ENCODE results near the gene C1orf35. TPM values are rescaled to one million over a fixed set of nuclear protein-coding genes. Genes with fewer than 3 reads are reported as not detected.

Gene C1orf35
- total and polyA plus RNA-seq, 2 experiments from 2014 or later, result 14.0 to 67.6 TPM

DNA sequence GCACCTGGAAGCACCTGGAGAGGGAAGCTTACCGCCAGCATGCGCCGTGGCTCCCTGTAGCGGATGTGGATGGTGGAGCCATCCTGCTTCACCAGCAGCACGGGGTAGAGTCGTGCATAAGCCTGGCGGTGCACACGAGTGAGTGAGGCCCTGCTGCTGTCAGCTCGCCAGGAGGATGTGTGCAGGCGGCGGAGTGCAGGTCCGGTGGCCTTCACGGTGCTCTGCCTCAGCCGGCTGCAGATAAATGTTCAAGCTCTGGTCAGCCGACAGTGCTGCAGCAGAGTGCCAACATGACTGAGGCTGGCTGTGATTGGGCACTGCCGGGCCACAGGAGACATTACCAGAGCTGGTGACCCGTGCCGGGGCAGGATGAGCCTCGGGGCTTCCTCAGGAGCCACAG lies 4.5 kb upstream of the C1orf35 start (continued):
- TF ChIP-seq CTCF (conservative IDR thresholded peaks at IDR 0.05; ENCODE audit: low read depth in 2 of 2) (no peak), ZNF114 (CRISPR knock-in tag; IDR thresholded peaks at IDR 0.05) (no peak), CREB1 (CRISPR knock-in tag; IDR thresholded peaks at IDR 0.05; ENCODE audit: low read depth) (no peak), NANOG (IDR thresholded peaks at IDR 0.05; ENCODE audit: borderline replicate concordance) (no peak), REST (IDR thresholded peaks at IDR 0.05; ENCODE audit: unreplicated experiment) (no peak), ZNF331 (CRISPR knock-in tag; IDR thresholded peaks at IDR 0.05; ENCODE audit: low read depth) (no peak), EZH2 (IDR thresholded peaks at IDR 0.05; ENCODE audit: low read depth, unreplicated experiment) (no peak), JUNB (IDR thresholded peaks at IDR 0.05; ENCODE audit: unreplicated experiment) (no peak)

DNA sequence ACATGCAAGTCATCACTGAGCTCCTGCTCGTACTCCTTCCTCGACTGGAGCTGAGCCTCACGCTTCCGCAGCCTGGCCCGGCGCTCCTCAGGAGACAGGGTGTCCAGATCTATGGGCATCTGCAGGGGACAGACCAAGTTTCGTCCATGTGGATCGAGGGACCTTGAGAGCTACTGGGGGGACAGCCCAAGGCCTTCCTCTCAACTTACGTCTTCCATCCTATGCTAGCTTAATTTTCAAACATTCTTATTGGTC lies 3.6 kb upstream of the C1orf35 start:
- no peak for DNase-seq (ENCODE audit: low spot score)
- Histone ChIP-seq H3K4me2 (no peak overlapping the region), H2AFZ (no peak overlapping the region), H3K4me3 (no peak overlapping the region), H4K20me1 (replicated peaks; ENCODE audit: insufficient read depth) (no peaks in the 10 kb centered on the region; the same call in 1 of the 2 replicates), H3K27ac (ENCODE audit: low read depth) (no peak overlapping the region), H3K9me2 (ENCODE audit: insufficient read depth) (no peaks in the 10 kb centered on the region), H3K79me2 (replicated peaks; ENCODE audit: insufficient read depth) (peaks cover 8% of the 10 kb centered on the region), H3K36me3 (ENCODE audit: insufficient read depth) (no peaks in the 10 kb centered on the region), H3K4me1 (ENCODE audit: insufficient read depth) (peaks cover 7% of the 10 kb centered on the region; the same call in 1 of the 2 replicates), H3K27me3 (ENCODE audit: insufficient read depth) (peaks cover 10% of the 10 kb centered on the region; the same call in 1 of the 2 replicates), H3F3A (replicated peaks; ENCODE audit: low read depth) (0 out of 2 replicates have a peak, but pooled peaks cover 2% of the 10 kb centered on the region)
- Mint-ChIP-seq H3K9me3 (no peaks in the 10 kb centered on the region; the same call in 2 of the 3 replicates), H3K27ac (no peak overlapping the region), H3K36me3 (ENCODE audit: low read depth) (peaks cover 8% of the 10 kb centered on the region; the same call in 2 of the 3 replicates), H3K4me1 (peaks cover 16% of the 10 kb centered on the region), H3K27me3 (ENCODE audit: insufficient read depth, low read depth, poor library complexity) (peaks cover 29% of the 10 kb centered on the region), H3K4me3 (no peak overlapping the region; the same call in 2 of the 3 replicates)
- no peak for ATAC-seq
- TF ChIP-seq, protein P1, sequence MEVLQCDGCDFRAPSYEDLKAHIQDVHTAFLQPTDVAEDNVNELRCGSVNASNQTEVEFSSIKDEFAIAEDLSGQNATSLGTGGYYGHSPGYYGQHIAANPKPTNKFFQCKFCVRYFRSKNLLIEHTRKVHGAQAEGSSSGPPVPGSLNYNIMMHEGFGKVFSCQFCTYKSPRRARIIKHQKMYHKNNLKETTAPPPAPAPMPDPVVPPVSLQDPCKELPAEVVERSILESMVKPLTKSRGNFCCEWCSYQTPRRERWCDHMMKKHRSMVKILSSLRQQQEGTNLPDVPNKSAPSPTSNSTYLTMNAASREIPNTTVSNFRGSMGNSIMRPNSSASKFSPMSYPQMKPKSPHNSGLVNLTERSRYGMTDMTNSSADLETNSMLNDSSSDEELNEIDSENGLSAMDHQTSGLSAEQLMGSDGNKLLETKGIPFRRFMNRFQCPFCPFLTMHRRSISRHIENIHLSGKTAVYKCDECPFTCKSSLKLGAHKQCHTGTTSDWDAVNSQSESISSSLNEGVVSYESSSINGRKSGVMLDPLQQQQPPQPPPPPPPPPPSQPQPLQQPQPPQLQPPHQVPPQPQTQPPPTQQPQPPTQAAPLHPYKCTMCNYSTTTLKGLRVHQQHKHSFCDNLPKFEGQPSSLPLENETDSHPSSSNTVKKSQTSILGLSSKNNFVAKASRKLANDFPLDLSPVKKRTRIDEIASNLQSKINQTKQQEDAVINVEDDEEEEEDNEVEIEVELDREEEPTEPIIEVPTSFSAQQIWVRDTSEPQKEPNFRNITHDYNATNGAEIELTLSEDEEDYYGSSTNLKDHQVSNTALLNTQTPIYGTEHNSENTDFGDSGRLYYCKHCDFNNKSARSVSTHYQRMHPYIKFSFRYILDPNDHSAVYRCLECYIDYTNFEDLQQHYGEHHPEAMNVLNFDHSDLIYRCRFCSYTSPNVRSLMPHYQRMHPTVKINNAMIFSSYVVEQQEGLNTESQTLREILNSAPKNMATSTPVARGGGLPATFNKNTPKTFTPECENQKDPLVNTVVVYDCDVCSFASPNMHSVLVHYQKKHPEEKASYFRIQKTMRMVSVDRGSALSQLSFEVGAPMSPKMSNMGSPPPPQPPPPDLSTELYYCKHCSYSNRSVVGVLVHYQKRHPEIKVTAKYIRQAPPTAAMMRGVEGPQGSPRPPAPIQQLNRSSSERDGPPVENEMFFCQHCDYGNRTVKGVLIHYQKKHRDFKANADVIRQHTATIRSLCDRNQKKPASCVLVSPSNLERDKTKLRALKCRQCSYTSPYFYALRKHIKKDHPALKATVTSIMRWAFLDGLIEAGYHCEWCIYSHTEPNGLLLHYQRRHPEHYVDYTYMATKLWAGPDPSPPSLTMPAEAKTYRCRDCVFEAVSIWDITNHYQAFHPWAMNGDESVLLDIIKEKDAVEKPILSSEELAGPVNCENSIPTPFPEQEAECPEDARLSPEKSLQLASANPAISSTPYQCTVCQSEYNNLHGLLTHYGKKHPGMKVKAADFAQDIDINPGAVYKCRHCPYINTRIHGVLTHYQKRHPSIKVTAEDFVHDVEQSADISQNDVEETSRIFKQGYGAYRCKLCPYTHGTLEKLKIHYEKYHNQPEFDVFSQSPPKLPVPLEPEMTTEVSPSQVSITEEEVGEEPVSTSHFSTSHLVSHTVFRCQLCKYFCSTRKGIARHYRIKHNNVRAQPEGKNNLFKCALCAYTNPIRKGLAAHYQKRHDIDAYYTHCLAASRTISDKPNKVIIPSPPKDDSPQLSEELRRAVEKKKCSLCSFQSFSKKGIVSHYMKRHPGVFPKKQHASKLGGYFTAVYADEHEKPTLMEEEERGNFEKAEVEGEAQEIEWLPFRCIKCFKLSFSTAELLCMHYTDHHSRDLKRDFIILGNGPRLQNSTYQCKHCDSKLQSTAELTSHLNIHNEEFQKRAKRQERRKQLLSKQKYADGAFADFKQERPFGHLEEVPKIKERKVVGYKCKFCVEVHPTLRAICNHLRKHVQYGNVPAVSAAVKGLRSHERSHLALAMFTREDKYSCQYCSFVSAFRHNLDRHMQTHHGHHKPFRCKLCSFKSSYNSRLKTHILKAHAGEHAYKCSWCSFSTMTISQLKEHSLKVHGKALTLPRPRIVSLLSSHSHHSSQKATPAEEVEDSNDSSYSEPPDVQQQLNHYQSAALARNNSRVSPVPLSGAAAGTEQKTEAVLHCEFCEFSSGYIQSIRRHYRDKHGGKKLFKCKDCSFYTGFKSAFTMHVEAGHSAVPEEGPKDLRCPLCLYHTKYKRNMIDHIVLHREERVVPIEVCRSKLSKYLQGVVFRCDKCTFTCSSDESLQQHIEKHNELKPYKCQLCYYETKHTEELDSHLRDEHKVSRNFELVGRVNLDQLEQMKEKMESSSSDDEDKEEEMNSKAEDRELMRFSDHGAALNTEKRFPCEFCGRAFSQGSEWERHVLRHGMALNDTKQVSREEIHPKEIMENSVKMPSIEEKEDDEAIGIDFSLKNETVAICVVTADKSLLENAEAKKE (CRISPR knock-in tag; IDR thresholded peaks at IDR 0.05), result no peak
- TF ChIP-seq EZH2phosphoT487 (IDR thresholded peaks at IDR 0.05; ENCODE audit: unreplicated experiment), result no peak
- no peak for TF ChIP-seq REST (IDR thresholded peaks at IDR 0.05; ENCODE audit: unreplicated experiment)
